ENCODE data around the gene LANCL3.

Gene LANCL3

GRCh38 chrX:37627602-37628001, 56.1 kb downstream of the LANCL3 start:
- TF ChIP-seq TAF1 (IDR thresholded peaks at IDR 0.05; ENCODE audit: borderline replicate concordance, insufficient read depth, low read length), result no peak
- no peak for TF ChIP-seq FOXP2 (optimal IDR thresholded peaks at IDR 0.05; ENCODE audit: borderline replicate concordance, extremely low read depth, extremely low read length, insufficient read depth)
- no peak for TF ChIP-seq SIN3A (IDR thresholded peaks at IDR 0.05; ENCODE audit: borderline replicate concordance, insufficient read depth, low read length)
- TF ChIP-seq REST (IDR thresholded peaks at IDR 0.05; ENCODE audit: insufficient read depth in 1 of 2, low read depth in 2 of 2, low read length in 2 of 2), result no peak
- no peak for TF ChIP-seq POLR2AphosphoS5 (IDR thresholded peaks at IDR 0.05; ENCODE audit: low read depth, low read length)

- TF ChIP-seq TAF1 (IDR thresholded peaks at IDR 0.05; ENCODE audit: borderline replicate concordance, insufficient read depth, low read length) (no peak), POLR2AphosphoS5 (IDR thresholded peaks at IDR 0.05; ENCODE audit: low read depth, low read length) (no peak), FOXP2 (optimal IDR thresholded peaks at IDR 0.05; ENCODE audit: borderline replicate concordance, extremely low read depth, extremely low read length, insufficient read depth) (no peak), SIN3A (IDR thresholded peaks at IDR 0.05; ENCODE audit: borderline replicate concordance, insufficient read depth, low read length) (no peak), REST (IDR thresholded peaks at IDR 0.05; ENCODE audit: insufficient read depth in 1 of 2, low read depth in 2 of 2, low read length in 2 of 2) (no peak)
Observed at GRCh38 chrX:37638047-37638446, 66.6 kb downstream of the LANCL3 start.

DNA sequence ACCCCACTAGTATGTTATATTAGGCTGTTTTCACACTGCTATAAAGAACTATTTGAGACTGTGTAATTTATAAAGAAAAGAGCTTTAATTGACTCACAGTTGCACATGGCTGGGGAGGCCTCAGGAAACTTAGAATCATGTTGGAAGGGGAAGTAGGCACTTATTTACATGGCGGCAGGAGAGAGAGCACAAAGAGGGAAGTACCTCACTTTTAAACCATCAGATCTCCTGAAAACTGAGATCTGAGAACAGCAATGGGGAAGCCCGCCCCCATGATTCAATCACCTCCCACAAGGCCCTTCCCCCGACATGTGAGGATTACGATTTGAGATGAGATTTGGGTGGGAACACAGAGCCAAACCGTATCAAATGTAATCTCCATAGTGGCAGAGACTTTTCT, 68.7 kb downstream of the LANCL3 start:
- TF ChIP-seq POLR2AphosphoS5 (IDR thresholded peaks at IDR 0.05; ENCODE audit: low read depth, low read length) (no peak), TAF1 (IDR thresholded peaks at IDR 0.05; ENCODE audit: borderline replicate concordance, insufficient read depth, low read length) (no peak), SIN3A (IDR thresholded peaks at IDR 0.05; ENCODE audit: borderline replicate concordance, insufficient read depth, low read length) (no peak), FOXP2 (optimal IDR thresholded peaks at IDR 0.05; ENCODE audit: borderline replicate concordance, extremely low read depth, extremely low read length, insufficient read depth) (no peak), REST (IDR thresholded peaks at IDR 0.05; ENCODE audit: insufficient read depth in 1 of 2, low read depth in 2 of 2, low read length in 2 of 2) (no peak)

- TF ChIP-seq TAF1 (IDR thresholded peaks at IDR 0.05; ENCODE audit: borderline replicate concordance, insufficient read depth, low read length) (no peak), FOXP2 (optimal IDR thresholded peaks at IDR 0.05; ENCODE audit: borderline replicate concordance, extremely low read depth, extremely low read length, insufficient read depth) (no peak), REST (IDR thresholded peaks at IDR 0.05; ENCODE audit: insufficient read depth in 1 of 2, low read depth in 2 of 2, low read length in 2 of 2) (no peak), SIN3A (IDR thresholded peaks at IDR 0.05; ENCODE audit: borderline replicate concordance, insufficient read depth, low read length) (no peak), POLR2AphosphoS5 (IDR thresholded peaks at IDR 0.05; ENCODE audit: low read depth, low read length) (no peak)
Observed at GRCh38 chrX:37641859-37642258, 70.4 kb downstream of the LANCL3 start.
